Limb (tissue), 2 donors: ENCODE results near the gene DLGAP1.
"Not testable (repeated sequence)": the region's sequence is repeated elsewhere in the genome, so short reads cannot be mapped to it uniquely, and the experiment has no call there.

Experiments
- DNase-seq, 2 donors: peaks; one replicate each; pipeline ENCODE4 v3.0.0-alpha.2; 2016; ENCODE audit errors: extremely low spot score in 2 of 2

The DLGAP1 gene

DNA sequence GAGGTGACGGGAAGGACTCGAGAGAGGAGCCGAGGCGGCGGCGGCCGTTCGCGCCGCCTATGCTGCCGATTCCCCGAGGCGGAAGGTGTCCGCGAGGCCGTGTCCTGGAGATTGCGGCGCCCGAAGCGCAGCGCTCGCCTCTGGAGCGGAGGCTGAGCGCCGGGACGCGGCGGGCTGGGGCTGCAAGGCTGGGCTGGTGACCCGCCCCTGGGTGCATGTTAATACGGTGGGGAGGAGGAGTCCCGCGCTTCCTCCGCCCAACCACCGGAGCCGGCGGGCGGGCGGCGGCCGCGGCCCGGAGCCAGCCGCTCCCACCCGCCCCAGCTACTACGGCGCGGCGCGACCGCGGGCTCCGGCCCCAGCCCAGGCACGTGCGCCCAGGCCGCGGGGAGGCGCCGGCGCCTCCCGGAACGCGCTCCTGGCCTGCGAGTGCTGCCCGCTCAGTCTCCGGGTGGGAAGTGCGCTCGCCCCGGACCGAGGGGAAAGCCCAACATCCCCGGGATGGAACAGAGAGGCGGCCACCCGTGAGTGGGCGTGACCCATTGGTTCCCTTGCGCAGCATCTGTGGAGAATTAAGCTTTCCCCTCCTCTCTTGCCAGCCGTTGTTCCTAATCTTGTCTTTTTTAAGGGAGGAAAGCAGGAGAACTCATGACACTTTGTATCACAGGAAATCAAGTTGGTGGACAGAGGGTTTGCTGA, at the start of gene DLGAP1:
Gene DLGAP1 (minus strand): TSS at position 195 of the 699 bp plus-strand sequence.
- peak; percentile 45 to 82 for DNase-seq

DNA sequence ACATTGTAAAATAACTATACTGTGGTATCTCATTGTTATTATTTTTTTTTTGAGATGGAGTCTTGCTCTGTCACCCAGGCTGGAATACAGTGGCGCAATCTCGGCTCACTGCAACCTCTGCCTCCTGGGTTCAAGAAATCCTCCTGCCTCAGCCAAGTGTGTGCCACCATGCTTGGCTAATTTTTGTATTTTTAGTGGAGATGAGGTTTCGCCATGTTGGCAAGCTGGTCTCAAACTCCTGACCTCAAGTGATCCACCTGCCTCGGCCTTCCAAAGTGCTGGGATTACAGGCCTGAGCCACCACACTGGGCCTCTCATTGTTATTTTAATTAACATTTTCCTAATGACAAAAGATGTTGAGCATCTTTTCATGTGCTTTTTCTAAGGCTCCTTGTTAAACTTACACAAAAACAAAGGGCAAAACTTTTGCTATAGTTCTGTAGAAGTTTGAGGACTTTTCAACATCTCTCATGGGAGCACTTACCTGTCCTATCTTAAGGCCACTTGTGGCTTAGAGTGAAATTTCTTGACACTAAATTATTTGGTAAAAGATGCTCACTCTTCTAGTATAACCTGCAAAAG, 39.7 kb upstream of the DLGAP1 start:
- not testable (repeated sequence) for DNase-seq

GRCh38 chr18:4468511-4468910, 13.4 kb upstream of the DLGAP1 start:
- DNase-seq = no peak

GRCh38 chr18:4454537-4455112, 482 bp downstream of the DLGAP1 start:
- DNase-seq = peak in 1 of 2 donors; percentile 61

GRCh38 chr18:4453874-4454536, 1.1 kb downstream of the DLGAP1 start:
- peak in 1 of 2 donors; percentile 64 for DNase-seq

GRCh38 chr18:4453567-4453873, 1.6 kb downstream of the DLGAP1 start:
- no peak for DNase-seq

- DNase-seq = peak in 1 of 2 donors; percentile 31
Observed at GRCh38 chr18:4450065-4450658, 4.9 kb downstream of the DLGAP1 start.

DNA sequence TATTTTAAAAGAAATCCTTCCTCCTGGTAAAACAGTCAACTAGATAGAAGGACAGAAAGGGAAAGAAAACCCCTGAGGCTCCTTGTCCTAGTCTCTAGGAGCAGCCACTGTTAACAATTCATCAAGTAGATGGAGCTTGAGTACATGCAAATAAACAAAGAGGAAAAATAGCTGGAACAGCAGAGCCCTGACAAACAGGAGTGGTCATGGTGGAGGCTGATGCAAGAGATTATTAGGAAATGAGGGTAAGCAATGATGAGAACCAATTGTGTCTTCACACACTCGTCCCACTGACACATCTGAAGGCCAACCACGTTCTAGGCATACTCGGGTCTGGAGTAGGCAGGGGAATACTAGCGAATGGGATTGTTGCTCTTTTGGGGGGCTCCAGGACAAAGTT, 9.2 kb downstream of the DLGAP1 start:
- no peak for DNase-seq

DNA sequence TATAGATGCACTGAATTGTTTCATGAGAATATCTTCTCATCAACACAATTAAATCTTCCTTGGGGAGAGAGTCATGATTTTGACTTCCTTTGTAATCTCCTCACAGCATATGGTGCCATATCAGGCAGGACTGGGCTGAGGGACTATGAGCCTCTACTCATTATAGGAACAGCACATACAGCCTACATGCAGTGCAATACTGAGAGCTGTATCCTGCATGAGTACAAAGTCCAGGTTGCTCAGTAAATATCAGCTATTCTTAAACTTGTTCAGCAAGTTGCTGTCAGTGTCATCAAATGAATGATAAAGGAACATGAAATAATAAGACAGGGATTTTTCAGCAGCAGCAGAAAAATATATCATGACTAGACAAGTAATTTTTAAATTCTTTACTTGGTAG, 10.8 kb downstream of the DLGAP1 start:
- DNase-seq = no peak

GRCh38 chr18:4441098-4441497, 14.0 kb downstream of the DLGAP1 start:
- DNase-seq = no peak

- no peak for DNase-seq
Observed at GRCh38 chr18:4438938-4439337, 16.2 kb downstream of the DLGAP1 start.

GRCh38 chr18:4433717-4434116, 21.4 kb downstream of the DLGAP1 start:
- DNase-seq = no peak

- DNase-seq = no peak
Observed at GRCh38 chr18:4430836-4431235, 24.3 kb downstream of the DLGAP1 start.

DNA sequence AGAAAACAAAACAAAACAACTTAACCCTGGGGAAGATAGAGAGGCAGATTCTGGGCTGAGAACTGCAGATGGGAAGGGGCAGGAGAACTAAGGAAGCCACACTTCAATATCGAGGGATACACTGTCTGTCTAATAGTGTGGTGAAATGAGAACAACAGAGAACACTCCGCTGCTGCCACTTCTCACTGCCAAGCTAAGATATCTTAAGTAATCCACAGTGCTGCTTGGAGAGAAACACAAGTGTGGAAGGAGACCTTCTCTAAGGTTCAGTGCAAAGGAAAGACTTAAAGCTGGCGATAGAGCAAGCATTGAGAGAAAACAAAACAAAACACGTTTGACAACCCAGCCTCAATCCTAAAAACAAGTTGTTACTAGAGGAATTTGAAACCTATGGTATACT, 37.4 kb downstream of the DLGAP1 start:
- DNase-seq = no peak

GRCh38 chr18:4416976-4417375, 38.1 kb downstream of the DLGAP1 start:
- no peak for DNase-seq

DNA sequence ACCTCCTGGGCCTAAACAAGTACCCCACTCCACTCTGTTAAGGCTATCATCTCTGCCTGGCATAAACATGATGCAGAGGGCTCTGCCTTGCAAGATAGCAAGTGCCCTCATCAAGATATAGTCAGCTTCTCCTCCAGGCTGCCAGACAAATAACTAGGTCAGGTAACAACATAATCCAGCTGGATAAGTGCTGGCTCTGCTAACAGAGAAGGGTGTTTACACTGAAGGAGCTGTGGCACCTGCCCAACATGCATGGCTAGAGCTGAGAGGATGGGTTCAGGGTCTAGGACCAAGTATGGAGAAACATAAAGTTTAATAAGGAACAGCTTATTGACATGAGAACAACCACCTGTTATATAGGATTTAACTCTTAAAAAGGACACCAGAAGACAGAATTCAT, 42.8 kb downstream of the DLGAP1 start:
- no peak for DNase-seq

DNA sequence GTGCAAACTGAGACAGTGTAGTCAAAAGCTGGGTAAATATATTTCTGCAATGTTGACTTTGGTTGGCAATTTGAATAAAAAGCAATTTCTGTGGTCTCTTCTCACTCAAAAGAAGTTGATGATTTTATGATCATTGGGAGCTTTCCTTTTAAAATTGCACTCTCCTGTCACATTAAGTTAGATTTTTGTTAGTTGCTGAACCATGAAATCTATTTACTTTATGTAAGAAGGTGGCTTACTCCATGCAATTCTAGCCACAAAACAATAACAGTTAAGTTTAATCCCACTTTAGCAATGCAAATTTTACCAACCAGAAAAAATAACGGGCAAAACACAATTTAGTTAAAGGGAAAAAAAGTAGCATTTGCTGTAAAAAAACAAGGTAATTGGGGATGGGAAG, 48.3 kb downstream of the DLGAP1 start:
- no peak for DNase-seq

DNA sequence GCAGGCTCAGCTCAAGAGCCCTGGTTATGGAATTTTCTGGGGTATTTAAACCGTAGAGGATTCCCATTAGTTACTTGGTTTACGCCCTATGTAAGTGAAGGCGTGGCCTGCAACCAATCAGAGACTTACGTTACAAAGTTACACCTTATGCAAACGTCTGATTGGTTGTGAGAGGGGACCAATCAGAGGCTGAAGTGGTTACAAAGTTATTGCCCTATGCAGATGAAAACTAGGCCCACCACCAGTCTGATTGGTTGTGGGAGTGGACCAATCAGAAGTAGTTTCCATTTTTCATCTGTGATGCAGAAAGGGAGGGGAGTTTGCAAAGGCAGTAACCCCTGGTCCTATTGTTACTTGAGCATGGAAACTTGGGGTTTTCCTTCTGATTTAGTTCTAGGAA, 49.1 kb downstream of the DLGAP1 start:
- DNase-seq = no peak

DNA sequence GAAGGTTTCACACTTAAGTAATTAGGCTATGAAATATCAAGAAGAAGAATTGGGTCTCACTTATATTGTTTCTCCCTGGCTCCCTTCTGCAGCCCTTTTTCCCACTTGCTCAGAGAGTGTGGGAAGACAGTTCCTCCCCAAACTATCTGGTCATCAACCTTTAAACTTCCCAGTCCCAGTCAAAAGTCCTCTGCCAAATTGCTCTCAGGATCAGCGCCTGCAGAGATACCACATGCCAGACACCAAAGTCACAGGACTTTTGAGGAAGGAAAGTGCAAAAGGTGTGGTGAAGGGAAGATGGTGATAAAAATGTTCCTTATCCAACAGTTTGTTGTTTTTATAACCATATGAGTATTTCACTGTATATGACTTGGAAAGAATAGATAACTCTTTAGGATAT, 51.3 kb downstream of the DLGAP1 start:
- no peak for DNase-seq

GRCh38 chr18:4400911-4401310, 54.2 kb downstream of the DLGAP1 start:
- no peak for DNase-seq

GRCh38 chr18:4399929-4400328, 55.2 kb downstream of the DLGAP1 start:
- no peak for DNase-seq

- no peak for DNase-seq
Observed at GRCh38 chr18:4394700-4395099, 60.4 kb downstream of the DLGAP1 start.
